AG04449 (cell line): ENCODE data around the gene MTA3.
"Not testable (repeated sequence)": the region's sequence is repeated elsewhere in the genome, so short reads cannot be mapped to it uniquely, and the experiment has no call there.

Source experiments
- CTCF ChIA-PET: fragments of 350-600 bp; formaldehyde crosslinking; extraction: SDS; loops from one replicate; lab custom pipeline; 2021; ENCODE audit warnings: antibody characterized with exemption; lab: Yijun Ruan, JAX
- POLR2A ChIA-PET: fragments of 400-600, 350-600 bp; formaldehyde crosslinking; extraction: SDS; loops from one replicate; lab custom pipeline; 2020; ENCODE audit warnings: antibody characterized with exemption, inconsistent platforms; lab: Yijun Ruan, JAX
- DNase-seq: peaks from one replicate; pipeline ENCODE4 v3.0.0-alpha.2; 2010; ENCODE audit warnings: low read depth, low spot score
- H3K4me3 ChIP-seq: 2 replicates; pipeline ENCODE4 v1.5.1; 2011; ENCODE audit warnings: low read depth, mild to moderate bottlenecking, control low read depth, low read length
- TF ChIP-seq, protein P1 (sequence below): IDR thresholded peaks from one replicate; pipeline ENCODE4 v1.5.1; 2011; ENCODE audit warnings: mild to moderate bottlenecking, moderate library complexity, low read length, control low read depth, inconsistent platforms; ENCODE audit not compliant: insufficient read depth; ENCODE audit errors: missing control alignments

MTA3 gene

DNA sequence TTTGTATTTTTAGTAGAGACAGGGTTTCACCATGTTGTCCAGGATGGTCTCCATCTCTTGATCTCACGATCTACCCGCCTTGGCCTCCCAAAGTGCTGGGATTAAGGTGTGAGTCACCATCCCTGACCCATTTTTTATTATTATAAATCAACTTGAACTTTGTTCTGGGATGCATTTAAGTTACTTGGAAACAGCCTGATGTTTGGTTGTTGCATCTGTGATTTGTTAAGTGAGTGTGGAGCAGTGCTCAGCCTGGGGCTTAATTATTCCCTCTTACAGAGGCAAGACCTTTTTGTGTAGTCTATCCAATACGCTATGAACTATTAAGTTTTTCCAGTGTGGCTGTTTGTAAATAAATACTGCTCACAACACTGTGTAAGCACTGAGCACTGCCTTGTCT lies 32.6 kb downstream of the MTA3 start:
- no peak overlapping the region for H3K4me3 ChIP-seq
- ChIA-PET CTCF (no interaction called here), POLR2A (no interaction called here)
- no peak for DNase-seq
- TF ChIP-seq, protein P1, sequence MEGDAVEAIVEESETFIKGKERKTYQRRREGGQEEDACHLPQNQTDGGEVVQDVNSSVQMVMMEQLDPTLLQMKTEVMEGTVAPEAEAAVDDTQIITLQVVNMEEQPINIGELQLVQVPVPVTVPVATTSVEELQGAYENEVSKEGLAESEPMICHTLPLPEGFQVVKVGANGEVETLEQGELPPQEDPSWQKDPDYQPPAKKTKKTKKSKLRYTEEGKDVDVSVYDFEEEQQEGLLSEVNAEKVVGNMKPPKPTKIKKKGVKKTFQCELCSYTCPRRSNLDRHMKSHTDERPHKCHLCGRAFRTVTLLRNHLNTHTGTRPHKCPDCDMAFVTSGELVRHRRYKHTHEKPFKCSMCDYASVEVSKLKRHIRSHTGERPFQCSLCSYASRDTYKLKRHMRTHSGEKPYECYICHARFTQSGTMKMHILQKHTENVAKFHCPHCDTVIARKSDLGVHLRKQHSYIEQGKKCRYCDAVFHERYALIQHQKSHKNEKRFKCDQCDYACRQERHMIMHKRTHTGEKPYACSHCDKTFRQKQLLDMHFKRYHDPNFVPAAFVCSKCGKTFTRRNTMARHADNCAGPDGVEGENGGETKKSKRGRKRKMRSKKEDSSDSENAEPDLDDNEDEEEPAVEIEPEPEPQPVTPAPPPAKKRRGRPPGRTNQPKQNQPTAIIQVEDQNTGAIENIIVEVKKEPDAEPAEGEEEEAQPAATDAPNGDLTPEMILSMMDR, result no peak

DNA sequence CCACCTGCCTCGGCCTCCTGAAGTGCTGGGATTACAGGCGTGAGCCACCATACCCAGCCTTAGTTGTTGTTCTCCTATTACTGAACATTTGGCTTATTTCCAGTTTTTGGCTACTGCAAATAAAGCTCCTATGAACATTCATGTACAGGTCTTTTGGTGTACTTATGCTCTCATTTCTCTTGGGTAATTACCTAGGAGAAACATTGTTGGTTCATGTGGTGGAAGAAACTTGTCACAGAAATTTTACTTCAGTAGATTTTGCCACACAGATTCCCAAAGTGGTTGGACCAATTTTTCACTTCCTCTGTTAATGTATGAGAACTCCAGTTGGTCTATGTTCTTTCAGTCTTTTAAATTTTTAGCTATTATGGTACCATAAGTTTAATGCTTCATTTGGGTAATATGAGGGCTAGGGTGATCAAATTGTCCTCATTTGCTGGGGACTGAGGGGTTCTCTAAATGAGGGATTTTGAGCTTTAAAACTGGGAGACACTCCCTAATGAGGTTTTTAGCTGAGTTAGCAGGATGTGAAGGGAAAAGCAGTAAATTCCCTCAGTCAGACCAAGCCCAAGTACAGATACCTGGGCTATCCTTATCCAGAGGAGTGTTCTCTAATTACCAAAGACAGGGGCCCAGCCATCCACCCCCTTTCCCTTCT lies 33.9 kb downstream of the MTA3 start:
- DNase-seq, result no peak
- ChIA-PET CTCF (no interaction called here), POLR2A (no interaction called here)

DNA sequence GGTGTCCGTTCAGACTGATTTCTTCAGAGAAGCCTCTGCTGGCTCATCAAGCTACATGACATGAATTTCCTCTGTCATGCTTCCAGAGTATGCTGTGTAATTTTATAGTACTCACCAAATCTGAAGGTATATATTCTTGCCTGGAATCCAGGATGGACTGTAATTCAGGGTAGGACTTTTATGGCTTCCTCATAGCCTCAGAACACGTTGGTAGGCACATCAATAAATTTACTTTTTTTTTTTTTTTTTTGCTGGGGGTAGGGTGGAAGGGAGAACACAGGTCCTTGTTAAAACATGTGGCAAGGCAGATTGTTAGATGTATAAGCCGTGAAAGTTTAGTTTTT lies 34.4 kb downstream of the MTA3 start:
- POLR2A ChIA-PET, result no interaction called here
- DNase-seq, result no peak
- CTCF ChIA-PET, result no interaction called here
- H3K4me3 ChIP-seq, result no peak overlapping the region
- TF ChIP-seq, protein P1, result no peak

More for the DNA sequence above, 33.9 kb downstream of the MTA3 start:
- TF ChIP-seq, protein P1, result no peak
- no peak overlapping the region for H3K4me3 ChIP-seq

DNA sequence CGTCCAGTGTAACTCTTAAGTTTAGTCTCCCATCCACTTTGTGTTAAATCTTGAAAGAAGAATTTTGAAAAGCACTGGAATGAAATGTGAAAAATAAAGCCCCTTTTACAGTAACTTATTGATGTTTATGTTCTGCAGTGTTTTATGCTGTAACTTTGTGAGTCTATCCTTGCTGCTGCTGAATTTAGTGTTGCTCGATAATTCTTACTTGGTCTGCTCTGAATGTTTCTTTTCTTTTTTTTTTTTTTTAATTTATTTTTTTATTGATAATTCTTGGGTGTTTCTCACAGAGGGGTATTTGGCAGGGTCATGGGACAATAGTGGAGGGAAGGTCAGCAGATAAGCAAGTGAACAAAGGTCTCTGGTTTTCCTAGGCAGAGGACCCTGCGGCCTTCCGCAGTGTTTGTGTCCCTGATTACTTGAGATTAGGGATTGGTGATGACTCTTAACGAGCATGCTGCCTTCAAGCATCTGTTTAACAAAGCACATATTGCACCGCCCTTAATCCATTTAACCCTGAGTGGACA lies 36.0 kb downstream of the MTA3 start:
- H3K4me3 ChIP-seq, CTCF ChIA-PET, DNase-seq, POLR2A ChIA-PET: not testable (repeated sequence)

DNA sequence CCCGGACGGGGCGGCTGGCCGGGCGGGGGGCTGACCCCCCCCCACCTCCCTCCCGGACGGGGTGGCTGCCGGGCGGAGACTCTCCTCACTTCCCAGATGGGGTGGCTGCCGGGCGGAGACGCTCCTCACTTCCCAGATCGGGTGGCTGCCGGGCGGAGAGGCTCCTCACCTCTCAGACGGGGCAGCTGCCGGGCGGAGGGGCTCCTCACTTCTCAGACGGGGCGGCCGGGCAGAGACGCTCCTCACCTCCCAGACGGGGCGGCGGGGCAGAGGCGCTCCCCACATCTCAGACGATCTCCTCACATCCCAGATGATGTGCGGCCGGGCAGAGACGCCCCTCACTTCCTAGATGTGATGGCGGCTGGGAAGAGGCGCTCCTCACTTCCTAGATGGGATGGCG lies 37.7 kb downstream of the MTA3 start:
- POLR2A ChIA-PET, DNase-seq, CTCF ChIA-PET, H3K4me3 ChIP-seq: not testable (repeated sequence)

DNA sequence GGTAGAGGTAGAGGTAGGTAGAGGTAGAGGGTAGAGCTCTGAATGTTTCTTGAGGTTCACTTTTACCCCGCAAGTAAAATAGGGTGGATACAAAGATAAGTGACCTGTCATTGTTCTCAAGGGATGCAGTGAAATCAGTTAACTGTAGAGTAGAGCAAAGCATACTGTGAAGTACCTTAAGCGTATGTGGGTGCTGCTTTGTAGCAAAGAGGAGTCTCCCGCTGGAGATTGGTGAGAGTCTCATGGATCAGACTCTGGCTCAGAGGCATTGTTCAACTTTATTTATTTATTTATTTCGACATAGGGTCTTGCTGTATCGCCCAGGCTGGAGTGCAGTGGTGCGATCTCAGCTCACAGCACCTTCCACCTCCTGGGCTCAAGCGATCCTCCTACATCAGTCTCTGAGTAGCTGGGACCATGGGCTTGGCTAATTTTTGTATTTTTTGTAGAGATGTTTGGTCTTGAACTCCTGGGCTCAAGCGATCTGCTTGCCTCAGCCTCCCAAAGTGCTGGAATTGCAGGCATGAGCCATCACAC lies 38.7 kb downstream of the MTA3 start:
- no peak overlapping the region for H3K4me3 ChIP-seq
- POLR2A ChIA-PET, result no interaction called here
- CTCF ChIA-PET, result no interaction called here
- DNase-seq, result no peak
- TF ChIP-seq, protein P1, result no peak

DNA sequence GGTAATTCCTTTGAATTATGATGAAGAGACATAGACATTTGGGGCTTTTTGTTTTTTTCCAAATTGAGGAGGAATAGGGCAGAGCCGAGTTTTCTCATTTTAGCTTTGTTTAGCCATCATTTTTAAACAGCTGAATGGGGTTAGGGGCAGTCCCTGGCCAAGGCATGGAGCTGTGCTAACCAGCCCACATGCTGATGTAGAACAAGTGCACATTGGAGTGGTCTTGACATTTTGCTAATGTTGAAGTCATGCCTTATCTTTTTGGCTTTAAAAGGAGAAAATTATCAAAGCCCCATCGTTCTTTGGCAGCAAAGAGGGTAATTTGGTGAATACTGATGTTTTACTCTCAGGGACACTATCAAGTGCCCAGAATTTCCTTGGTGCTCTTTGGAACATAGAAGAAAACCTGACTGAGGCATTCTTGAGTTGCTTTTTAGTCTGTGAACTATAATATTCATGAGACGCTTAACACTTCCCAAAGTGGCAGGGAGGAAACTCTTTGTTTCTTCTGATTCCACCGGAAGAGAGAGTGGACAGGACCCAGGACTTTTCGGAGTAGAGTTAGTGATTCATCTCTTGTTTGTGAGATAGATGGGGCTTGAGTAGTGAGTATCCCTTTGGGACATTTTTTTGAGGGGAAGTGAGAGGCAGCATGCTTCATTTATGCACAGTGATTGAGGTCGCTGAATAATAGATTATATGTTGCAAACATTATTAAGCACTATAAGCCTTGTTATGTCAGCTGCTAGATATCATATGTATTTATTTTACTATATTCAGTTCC lies 45.0 kb downstream of the MTA3 start:
- H3K4me3 ChIP-seq, result no peak overlapping the region
- POLR2A ChIA-PET, result no interaction called here
- CTCF ChIA-PET, result no interaction called here
- DNase-seq, result no peak
- TF ChIP-seq, protein P1, result no peak
